ENCODE measurements around the gene MYBPHL. TPM values are rescaled to one million over a fixed set of nuclear protein-coding genes. Genes with fewer than 3 reads are reported as not detected.

Gene MYBPHL
- total and polyA plus RNA-seq, 2 donors (not counting 1 experiment from before 2014, with no cell fraction given) = not detected

DNA sequence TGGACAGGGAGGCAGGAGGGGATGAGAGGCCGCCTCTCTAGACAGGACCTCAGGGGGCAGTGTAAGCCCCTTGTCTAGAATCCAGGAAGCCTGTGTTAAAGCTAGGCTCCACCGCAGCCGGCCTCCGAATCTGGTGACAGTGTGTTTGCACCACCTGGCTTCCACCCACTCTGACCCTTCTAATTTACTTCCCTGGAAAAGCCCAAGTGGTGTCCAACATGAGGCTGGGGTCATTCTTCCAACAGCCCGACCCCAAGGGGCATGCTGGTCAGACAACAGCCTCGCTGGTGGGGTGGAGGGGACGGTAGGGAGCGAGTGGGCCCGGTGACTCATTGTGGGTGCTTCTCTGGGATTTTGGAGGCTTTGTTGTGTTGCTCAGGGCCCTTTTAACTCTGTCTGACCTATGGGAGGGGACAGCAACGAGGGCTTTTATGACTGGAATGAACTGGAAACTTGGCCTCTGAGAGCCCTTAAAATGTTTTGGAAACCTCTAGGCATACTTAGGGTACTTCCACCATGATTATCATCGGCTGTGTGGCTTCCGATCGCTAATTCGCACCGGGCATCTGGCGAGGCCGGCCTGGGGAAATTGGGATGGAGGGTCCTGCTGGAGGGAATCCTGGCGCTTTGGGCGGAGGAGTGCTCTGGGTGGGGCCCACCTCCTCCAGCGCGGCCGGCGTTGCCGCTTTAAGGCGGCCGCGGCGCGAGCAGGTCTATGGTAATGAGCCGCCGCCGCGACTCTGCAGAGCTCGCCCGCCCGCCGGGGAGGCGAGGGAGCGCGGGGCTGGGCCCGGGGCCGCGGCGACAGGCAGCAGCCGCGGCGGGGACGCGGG is 57.8 kb downstream of the MYBPHL start, which contains the start of gene CELSR2:
TSS of gene CELSR2 (plus strand) at position 743 of the 833 bp plus-strand sequence. CDS start 541 bp downstream, outside the sequence.
- no peak within 1 kb of the TSS for H3K27ac ChIP-seq (ENCODE audit: insufficient read depth, low read length)
- no peak within 1 kb of the TSS for H2AFZ ChIP-seq (ENCODE audit: low read length)
- peaks cover 4% of the 10 kb centered on the region for H3K4me1 ChIP-seq (ENCODE audit: control insufficient read depth, extremely low read depth, insufficient read depth, low read length)
- no peaks in the 10 kb centered on the region for H3K79me2 ChIP-seq (ENCODE audit: control insufficient read depth, insufficient read depth, low read length)
- H3K4me2 ChIP-seq (ENCODE audit: extremely low read depth, insufficient read depth, low read length) = peak within 1 kb of the TSS; percentile 75
- DNase-seq (ENCODE audit: low read depth in 2 of 2) = peak; percentile 57 to 68
- no peaks in the 10 kb centered on the region for H3K36me3 ChIP-seq (ENCODE audit: control insufficient read depth, insufficient read depth, low read length)
- H3K4me3 ChIP-seq (replicated peaks in 1 of 4; ENCODE audit: control extremely low read depth in 1 of 4, insufficient read depth in 1 of 4, low read depth in 3 of 4, low read length in 4 of 4) = peak within 1 kb of the TSS in 2 of 4 experiments; percentile 37 to 50
- TF ChIP-seq, protein P1, sequence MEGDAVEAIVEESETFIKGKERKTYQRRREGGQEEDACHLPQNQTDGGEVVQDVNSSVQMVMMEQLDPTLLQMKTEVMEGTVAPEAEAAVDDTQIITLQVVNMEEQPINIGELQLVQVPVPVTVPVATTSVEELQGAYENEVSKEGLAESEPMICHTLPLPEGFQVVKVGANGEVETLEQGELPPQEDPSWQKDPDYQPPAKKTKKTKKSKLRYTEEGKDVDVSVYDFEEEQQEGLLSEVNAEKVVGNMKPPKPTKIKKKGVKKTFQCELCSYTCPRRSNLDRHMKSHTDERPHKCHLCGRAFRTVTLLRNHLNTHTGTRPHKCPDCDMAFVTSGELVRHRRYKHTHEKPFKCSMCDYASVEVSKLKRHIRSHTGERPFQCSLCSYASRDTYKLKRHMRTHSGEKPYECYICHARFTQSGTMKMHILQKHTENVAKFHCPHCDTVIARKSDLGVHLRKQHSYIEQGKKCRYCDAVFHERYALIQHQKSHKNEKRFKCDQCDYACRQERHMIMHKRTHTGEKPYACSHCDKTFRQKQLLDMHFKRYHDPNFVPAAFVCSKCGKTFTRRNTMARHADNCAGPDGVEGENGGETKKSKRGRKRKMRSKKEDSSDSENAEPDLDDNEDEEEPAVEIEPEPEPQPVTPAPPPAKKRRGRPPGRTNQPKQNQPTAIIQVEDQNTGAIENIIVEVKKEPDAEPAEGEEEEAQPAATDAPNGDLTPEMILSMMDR (conservative IDR thresholded peaks at IDR 0.05 in 1 of 2, IDR thresholded peaks at IDR 0.05 in 1 of 2; ENCODE audit: low read depth in 1 of 2, low read length in 2 of 2) = no peak
- no peak for TF ChIP-seq EZH2 (IDR thresholded peaks at IDR 0.05; ENCODE audit: low read length, missing control alignments)
- H3K9ac ChIP-seq (ENCODE audit: insufficient read depth, low read length) = peak within 1 kb of the TSS; percentile 37
- peaks cover 2% of the 10 kb centered on the region for H3K27me3 ChIP-seq (ENCODE audit: control insufficient read depth, insufficient read depth, low read length)
- H4K20me1 ChIP-seq (ENCODE audit: control insufficient read depth, extremely low read depth, insufficient read depth, low read length) = no peaks in the 10 kb centered on the region
- H3K9me3 ChIP-seq (ENCODE audit: control insufficient read depth, insufficient read depth, low read depth, low read length) = no peaks in the 10 kb centered on the region

DNA sequence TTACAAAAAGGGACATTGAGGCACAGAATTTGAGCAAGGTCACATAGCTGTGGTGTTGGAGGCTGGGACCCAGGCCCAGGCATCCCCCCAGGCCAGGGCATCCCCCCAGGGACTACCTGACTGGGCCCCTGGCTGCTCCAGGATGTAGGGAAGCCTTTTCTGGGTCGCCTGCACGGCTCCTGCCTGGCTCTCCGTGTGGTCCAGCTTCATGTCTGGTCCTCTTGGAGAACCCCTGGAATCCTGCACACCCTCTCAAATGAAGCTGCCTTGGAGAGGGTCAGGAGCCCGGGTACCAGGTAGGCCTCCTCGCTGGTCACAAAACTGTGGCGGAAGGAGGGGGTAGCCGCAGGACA is 58.4 kb downstream of the MYBPHL start:
- Histone ChIP-seq H3K4me3 (replicated peaks in 1 of 4; ENCODE audit: control extremely low read depth in 1 of 4, insufficient read depth in 1 of 4, low read depth in 3 of 4, low read length in 4 of 4) (no peak overlapping the region), H3K36me3 (ENCODE audit: control insufficient read depth, insufficient read depth, low read length) (no peaks in the 10 kb centered on the region), H3K4me1 (ENCODE audit: control insufficient read depth, extremely low read depth, insufficient read depth, low read length) (no peaks in the 10 kb centered on the region), H3K4me2 (ENCODE audit: extremely low read depth, insufficient read depth, low read length) (no peak overlapping the region), H3K9ac (ENCODE audit: insufficient read depth, low read length) (no peak overlapping the region), H3K27ac (ENCODE audit: insufficient read depth, low read length) (no peak overlapping the region), H3K79me2 (ENCODE audit: control insufficient read depth, insufficient read depth, low read length) (no peaks in the 10 kb centered on the region), H3K9me3 (ENCODE audit: control insufficient read depth, insufficient read depth, low read depth, low read length) (no peaks in the 10 kb centered on the region), H4K20me1 (ENCODE audit: control insufficient read depth, extremely low read depth, insufficient read depth, low read length) (no peaks in the 10 kb centered on the region), H3K27me3 (ENCODE audit: control insufficient read depth, insufficient read depth, low read length) (peaks cover 2% of the 10 kb centered on the region), H2AFZ (ENCODE audit: low read length) (no peak overlapping the region)
- no peak for DNase-seq (ENCODE audit: low read depth in 2 of 2)
- TF ChIP-seq, protein P1 (conservative IDR thresholded peaks at IDR 0.05 in 1 of 2, IDR thresholded peaks at IDR 0.05 in 1 of 2; ENCODE audit: low read depth in 1 of 2, low read length in 2 of 2) = no peak

DNA sequence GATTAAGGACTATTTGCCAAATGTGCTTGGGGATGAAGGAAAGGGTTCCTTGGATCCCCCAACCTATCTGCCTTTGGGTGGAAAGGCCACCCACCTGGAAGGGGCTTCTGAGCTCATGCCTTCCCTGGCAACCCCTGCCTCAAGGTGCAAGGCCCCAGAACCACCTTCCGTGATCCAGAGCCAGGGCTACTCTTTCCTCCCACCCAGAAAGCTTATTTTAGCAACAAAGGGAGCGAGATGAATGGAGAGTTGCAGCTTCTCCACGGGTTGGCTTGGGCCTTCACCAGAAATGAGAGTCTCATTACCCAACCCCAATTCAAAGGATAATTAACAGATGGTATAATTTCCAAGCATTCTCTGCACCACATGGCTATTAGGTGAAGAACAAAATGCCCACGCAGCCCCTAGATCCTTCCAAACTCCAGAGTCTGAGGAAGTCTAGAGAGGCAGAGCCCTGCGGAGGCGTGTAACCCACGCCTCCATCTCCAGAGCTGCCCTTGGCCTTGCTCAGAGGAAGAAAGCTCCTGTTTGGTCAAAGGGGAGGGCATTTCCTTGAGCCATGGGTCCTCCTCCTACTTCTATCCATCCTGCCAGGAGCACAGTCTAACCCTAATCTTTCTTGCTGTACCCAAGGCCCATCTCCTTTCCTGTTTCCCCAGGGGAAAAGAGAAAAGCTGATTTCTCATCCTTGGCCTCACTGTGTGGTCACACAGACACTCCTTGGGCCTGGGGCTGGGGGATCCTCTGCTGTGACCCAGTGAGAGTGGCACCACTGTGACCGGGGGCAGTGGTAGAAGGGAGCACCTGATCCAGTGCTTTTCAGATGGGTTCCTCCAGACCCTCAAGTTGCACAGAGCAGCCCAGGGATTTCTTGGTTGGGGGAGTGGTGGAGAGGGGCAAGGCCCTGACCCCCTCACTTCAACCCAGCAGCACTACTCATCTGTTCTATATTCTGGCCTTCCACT is 59.1 kb downstream of the MYBPHL start:
- no peak overlapping the region for H3K4me3 ChIP-seq (replicated peaks in 1 of 4; ENCODE audit: control extremely low read depth in 1 of 4, insufficient read depth in 1 of 4, low read depth in 3 of 4, low read length in 4 of 4)

More for the DNA sequence above, 59.1 kb downstream of the MYBPHL start:
- no peaks in the 10 kb centered on the region for H3K36me3 ChIP-seq (ENCODE audit: control insufficient read depth, insufficient read depth, low read length)
- no peak overlapping the region for H2AFZ ChIP-seq (ENCODE audit: low read length)
- no peaks in the 10 kb centered on the region for H3K79me2 ChIP-seq (ENCODE audit: control insufficient read depth, insufficient read depth, low read length)
- no peaks in the 10 kb centered on the region for H3K4me1 ChIP-seq (ENCODE audit: control insufficient read depth, extremely low read depth, insufficient read depth, low read length)
- TF ChIP-seq, protein P1 (conservative IDR thresholded peaks at IDR 0.05 in 1 of 2, IDR thresholded peaks at IDR 0.05 in 1 of 2; ENCODE audit: low read depth in 1 of 2, low read length in 2 of 2) = no peak
- peaks cover 2% of the 10 kb centered on the region for H3K27me3 ChIP-seq (ENCODE audit: control insufficient read depth, insufficient read depth, low read length)
- H4K20me1 ChIP-seq (ENCODE audit: control insufficient read depth, extremely low read depth, insufficient read depth, low read length) = no peaks in the 10 kb centered on the region
- H3K9ac ChIP-seq (ENCODE audit: insufficient read depth, low read length) = no peak overlapping the region
- no peak overlapping the region for H3K27ac ChIP-seq (ENCODE audit: insufficient read depth, low read length)
- no peak for DNase-seq (ENCODE audit: low read depth in 2 of 2)
- no peaks in the 10 kb centered on the region for H3K9me3 ChIP-seq (ENCODE audit: control insufficient read depth, insufficient read depth, low read depth, low read length)
- H3K4me2 ChIP-seq (ENCODE audit: extremely low read depth, insufficient read depth, low read length) = no peak overlapping the region
